ENCODE results near the gene MFAP4.
A peak's percentile ranks its signal among the peaks of the same experiment; 100 is the strongest.

The MFAP4 gene

GRCh38 chr17:19377602-19378415 lies 9.2 kb downstream of the MFAP4 start:
- TF ChIP-seq CTCF (IDR thresholded peaks at IDR 0.05; ENCODE audit: insufficient read depth, low read depth, low read length, missing control alignments) = no peak
- peak; percentile 99 for DNase-seq (ENCODE audit: low read depth)
- peak overlapping the region; percentile 73 for H3K4me3 ChIP-seq (ENCODE audit: low read depth, low read length)

- TF ChIP-seq CTCF (IDR thresholded peaks at IDR 0.05; ENCODE audit: insufficient read depth, low read depth, low read length, missing control alignments) = no peak
- peak; percentile 31 for DNase-seq (ENCODE audit: low read depth)
- peak overlapping the region; percentile 73 for H3K4me3 ChIP-seq (ENCODE audit: low read depth, low read length)
These were observed 10.2 kb downstream of the MFAP4 start for GRCh38 chr17:19376811-19377210.

- H3K4me3 ChIP-seq (ENCODE audit: low read depth, low read length) = no peak overlapping the region
- DNase-seq (ENCODE audit: low read depth) = no peak
- no peak for TF ChIP-seq CTCF (IDR thresholded peaks at IDR 0.05; ENCODE audit: insufficient read depth, low read depth, low read length, missing control alignments)
These were observed 11.3 kb downstream of the MFAP4 start for GRCh38 chr17:19375732-19376131.

GRCh38 chr17:19374136-19374535 lies 12.9 kb downstream of the MFAP4 start:
- no peak for TF ChIP-seq CTCF (IDR thresholded peaks at IDR 0.05; ENCODE audit: insufficient read depth, low read depth, low read length, missing control alignments)
- H3K4me3 ChIP-seq (ENCODE audit: low read depth, low read length) = no peak overlapping the region
- DNase-seq (ENCODE audit: low read depth) = no peak

- H3K4me3 ChIP-seq (ENCODE audit: low read depth, low read length) = no peak overlapping the region
- no peak for DNase-seq (ENCODE audit: low read depth)
- no peak for TF ChIP-seq CTCF (IDR thresholded peaks at IDR 0.05; ENCODE audit: insufficient read depth, low read depth, low read length, missing control alignments)
These were observed 14.0 kb downstream of the MFAP4 start for GRCh38 chr17:19372866-19373504.

- TF ChIP-seq CTCF (IDR thresholded peaks at IDR 0.05; ENCODE audit: insufficient read depth, low read depth, low read length, missing control alignments) = no peak
- H3K4me3 ChIP-seq (ENCODE audit: low read depth, low read length) = no peak overlapping the region
These were observed 14.6 kb downstream of the MFAP4 start for GRCh38 chr17:19372439-19372838.

More at GRCh38 chr17:19372439-19372838, 14.6 kb downstream of the MFAP4 start:
- no peak for DNase-seq (ENCODE audit: low read depth)

Measured in GM12865 (cell line).